Spleen (tissue), 11 donors: ENCODE results near the gene RIT1. TPM values are rescaled to one million over a fixed set of nuclear protein-coding genes. Genes with fewer than 3 reads are reported as not detected.

Source experiments
- DNase-seq: peaks from one replicate; pipeline ENCODE4 v3.0.0-alpha.2; 2020
- H3K27ac ChIP-seq, 8 donors: fragments of 200-600 bp; sonication (generic) in 7 of 8; 1 replicate in 4 of 8; 2 replicates in 4 of 8; pipeline versions ENCODE4 v1.5.0 to v1.8.0; 2016 to 2021; ENCODE audit warnings: inconsistent platforms in 4 of 8, mild to moderate bottlenecking in 4 of 8, moderate library complexity in 1 of 8
- H3K27me3 ChIP-seq, 7 donors: fragments of 200-600 bp; sonication (generic) in 6 of 7; replicated peaks in 1 of 7; 1 replicate in 4 of 7; 2 replicates in 3 of 7; pipeline versions ENCODE4 v1.5.0 to v1.8.0; 2016 to 2021; ENCODE audit warnings: inconsistent platforms in 3 of 7, mild to moderate bottlenecking in 1 of 7
- H3K36me3 ChIP-seq, 6 donors: fragments of 200-600 bp; sonication (generic) in 5 of 6; 1 replicate in 4 of 6; 2 replicates in 2 of 6; pipeline versions ENCODE4 v1.5.0 to v1.8.0; 2016 to 2021; ENCODE audit warnings: inconsistent platforms in 2 of 6
- H3K4me1 ChIP-seq, 6 donors: fragments of 200-600 bp; sonication (generic) in 5 of 6; 1 replicate in 3 of 6; 2 replicates in 3 of 6; pipeline versions ENCODE4 v1.5.0 to v1.8.0; 2016 to 2021; ENCODE audit warnings: inconsistent platforms in 3 of 6
- H3K4me3 ChIP-seq, 8 donors: fragments of 200-600 bp; sonication (generic) in 7 of 8; 1 replicate in 4 of 8; 2 replicates in 4 of 8; pipeline versions ENCODE4 v1.5.0 to v1.8.0; 2016 to 2021; ENCODE audit warnings: inconsistent platforms in 4 of 8, mild to moderate bottlenecking in 4 of 8, moderate library complexity in 2 of 8
- H3K9me3 ChIP-seq, 8 donors: fragments of 200-600 bp; sonication (generic) in 7 of 8; 1 replicate in 4 of 8; 2 replicates in 4 of 8; pipeline versions ENCODE4 v1.5.0 to v1.8.0; 2016 to 2021; ENCODE audit warnings: inconsistent platforms in 4 of 8
- CTCF ChIP-seq, 11 experiments: fragments of 200-600 bp in 7 of 11; fragments of 450-650 bp in 4 of 11; sonication (generic) in 4 of 11; IDR thresholded peaks in 8 of 11; conservative IDR thresholded peaks in 3 of 11; 1 replicate in 7 of 11; 2 replicates in 4 of 11; pipeline versions ENCODE4 v1.4.0 to v1.8.0; 2016 to 2021; ENCODE audit warnings: antibody characterized with exemption in 11 of 11, inconsistent platforms in 4 of 11, mild to moderate bottlenecking in 1 of 11
- POLR2A ChIP-seq, 3 donors: fragments of 450-650 bp; IDR thresholded peaks; one replicate each; pipeline ENCODE4 v1.5.1; 2017; ENCODE audit warnings: antibody characterized with exemption in 3 of 3, mild to moderate bottlenecking in 1 of 3
- POLR2AphosphoS5 ChIP-seq, 3 donors: sonication (generic); formaldehyde crosslinking; IDR thresholded peaks; one replicate each; pipeline ENCODE4 v1.5.1; 2017; ENCODE audit warnings: antibody characterized with exemption in 3 of 3
- whole genome bisulfite sequencing, 5 donors: extraction: QIAGEN DNeasy Blood & Tissue Kit in 3 of 5; methylation state at CpG; one replicate each; pipeline versions ENCODE4 v1.1.5 to v1.1.7; 2013 to 2018; 5-methylcytosine and 5-hydroxymethylcytosine counted together
- intact Hi-C: fragments of 100-400 bp; cut with DNase I; formaldehyde crosslinking; loops from one replicate; pipeline ENCODE4 v1.15.0; 2023; ENCODE audit warnings: low total_unique reads
- polyA plus RNA-seq, 3 donors: library from polyadenylated mRNA; stranded (reverse); fragments of 200-250 nt; gene quantifications; one replicate each; pipeline ENCODE4 v1.2.1, GENCODE V29; 2013
- total RNA-seq, 7 donors: library from RNA; depleted of rRNA in 3 of 7; stranded (reverse); fragments of >200 nt in 3 of 7; fragmentation: NEBNext Ultra II Directional in 4 of 7; extraction: Animal tissue kit (Norgen Biotek cat#: 25700) in 4 of 7; gene quantifications; one replicate each; pipeline versions ENCODE4 v1.1.0 to v1.2.1, GENCODE V29; 2016 to 2021
- donor health status: healthy with polysubstance abuse.
- donor health status: DM: no; HTN: no; CAD: no; lungs with moderate emphysema.
- donor health status: DM: no; HTN: no; CAD: no.
- donor health status: Bipolar disorder and iron deficiency.
- donor health status: healthy.
- donor health status: DM: no; HTN: no; CAD: no.
- donor health status: DM: yes; HTN: yes; CAD: no.

The RIT1 gene
- total and polyA plus RNA-seq, 10 donors: 9.0 to 66.2 (median 51.0) TPM

- WGBS, 5 donors: 74 to 87% (median 83%) methylated on average over 5 of the region's 5 CpGs
- Histone ChIP-seq H3K4me1 (peaks cover 33 to 58% (median 44%) of the 10 kb centered on the region in 6 donors), H3K36me3 (peaks cover 6 to 95% (median 81%) of the 10 kb centered on the region in 6 donors), H3K27ac (no peak overlapping the region), H3K27me3 (no peaks in the 10 kb centered on the region), H3K9me3 (no peaks in the 10 kb centered on the region), H3K4me3 (no peak overlapping the region)
- intact Hi-C loops: no loop called here
- TF ChIP-seq POLR2A (IDR thresholded peaks at IDR 0.05): no peak
- TF ChIP-seq POLR2AphosphoS5 (IDR thresholded peaks at IDR 0.05): no peak
- no peak for TF ChIP-seq CTCF (IDR thresholded peaks at IDR 0.05 in 8 of 11, conservative IDR thresholded peaks at IDR 0.05 in 3 of 11)
- DNase-seq: no peak
Observed at GRCh38 chr1:155929057-155929456, 17.9 kb upstream of the RIT1 start.

GRCh38 chr1:155925506-155925905, 14.4 kb upstream of the RIT1 start:
- no peak for TF ChIP-seq CTCF (IDR thresholded peaks at IDR 0.05 in 8 of 11, conservative IDR thresholded peaks at IDR 0.05 in 3 of 11)
- TF ChIP-seq POLR2AphosphoS5 (IDR thresholded peaks at IDR 0.05): no peak
- TF ChIP-seq POLR2A (IDR thresholded peaks at IDR 0.05): no peak
- Histone ChIP-seq H3K4me1 (peaks cover 4 to 23% (median 12%) of the 10 kb centered on the region in 6 donors), H3K27ac (no peak overlapping the region), H3K36me3 (peaks cover 6 to 100% (median 96%) of the 10 kb centered on the region in 6 donors), H3K4me3 (no peak overlapping the region), H3K9me3 (no peaks in the 10 kb centered on the region), H3K27me3 (no peaks in the 10 kb centered on the region)
- WGBS, 5 donors: 97 to 100% (median 99%) methylated on average over 2 of the region's 2 CpGs
- no peak for DNase-seq
- intact Hi-C loops: no loop called here

- no peak for TF ChIP-seq POLR2AphosphoS5 (IDR thresholded peaks at IDR 0.05)
- no peak for TF ChIP-seq CTCF (IDR thresholded peaks at IDR 0.05 in 8 of 11, conservative IDR thresholded peaks at IDR 0.05 in 3 of 11)
- TF ChIP-seq POLR2A (IDR thresholded peaks at IDR 0.05): no peak
- H3K27ac ChIP-seq: no peak overlapping the region
- intact Hi-C loops: no loop called here
- 94 to 100% (median 96%) methylated on average over 3 of the region's 3 CpGs for WGBS, 5 donors
- H3K27me3 ChIP-seq: no peaks in the 10 kb centered on the region
- H3K4me1 ChIP-seq: no peaks in the 10 kb centered on the region
- H3K9me3 ChIP-seq: no peaks in the 10 kb centered on the region
- no peak overlapping the region for H3K4me3 ChIP-seq
- H3K36me3 ChIP-seq: peaks cover 10 to 100% (median 99%) of the 10 kb centered on the region in 6 donors
- DNase-seq: no peak
Observed at GRCh38 chr1:155920717-155921116, 9.6 kb upstream of the RIT1 start.

- DNase-seq: no peak
- no peaks in the 10 kb centered on the region for H3K9me3 ChIP-seq
- H3K27me3 ChIP-seq: no peaks in the 10 kb centered on the region
- H3K4me3 ChIP-seq: no peak overlapping the region
- 95 to 100% (median 98%) methylated on average over 2 of the region's 2 CpGs for WGBS, 5 donors
- intact Hi-C loops: no loop called here
- H3K4me1 ChIP-seq: no peaks in the 10 kb centered on the region
- TF ChIP-seq CTCF (IDR thresholded peaks at IDR 0.05 in 8 of 11, conservative IDR thresholded peaks at IDR 0.05 in 3 of 11): no peak
- TF ChIP-seq POLR2A (IDR thresholded peaks at IDR 0.05): no peak
- TF ChIP-seq POLR2AphosphoS5 (IDR thresholded peaks at IDR 0.05): no peak
- no peak overlapping the region for H3K27ac ChIP-seq
- peaks cover 6 to 100% (median 99%) of the 10 kb centered on the region in 6 donors for H3K36me3 ChIP-seq
Observed at GRCh38 chr1:155919801-155920200, 8.7 kb upstream of the RIT1 start.
